ENCODE data around the gene DSCAM. TPM values are rescaled to one million over a fixed set of nuclear protein-coding genes. Genes with fewer than 3 reads are reported as not detected.

Gene DSCAM
- total and polyA plus RNA-seq, 2 experiments from 2014 or later: 0.07 TPM; not detected in 1

GRCh38 chr21:40436261-40436660 lies 410.7 kb downstream of the DSCAM start:
- no peaks in the 10 kb centered on the region for H3K27me3 Mint-ChIP-seq (ENCODE audit: insufficient read depth, low read depth, poor library complexity)

More at GRCh38 chr21:40436261-40436660, 410.7 kb downstream of the DSCAM start:
- Mint-ChIP-seq H3K4me1 (no peaks in the 10 kb centered on the region), H3K4me3 (no peak overlapping the region), H3K27ac (no peak overlapping the region), H3K36me3 (ENCODE audit: low read depth) (peaks cover 9% of the 10 kb centered on the region; the same call in 2 of the 3 replicates), H3K9me3 (peaks cover 62% of the 10 kb centered on the region)
- 0 out of 2 replicates have a peak, but pooled peaks cover 5% of the 10 kb centered on the region for H3K36me3 ChIP-seq (ENCODE audit: insufficient read depth)
- no peak overlapping the region for H3K27ac ChIP-seq (ENCODE audit: low read depth)
- ATAC-seq: no peak
- TF ChIP-seq CTCF (conservative IDR thresholded peaks at IDR 0.05; ENCODE audit: low read depth in 2 of 2) (no peak), ZNF462 (CRISPR knock-in tag; IDR thresholded peaks at IDR 0.05) (no peak), STAT1 (IDR thresholded peaks at IDR 0.05; ENCODE audit: unreplicated experiment) (no peak), JUNB (IDR thresholded peaks at IDR 0.05; ENCODE audit: unreplicated experiment) (no peak), NANOG (IDR thresholded peaks at IDR 0.05; ENCODE audit: borderline replicate concordance) (no peak), ZNF331 (CRISPR knock-in tag; IDR thresholded peaks at IDR 0.05; ENCODE audit: low read depth) (no peak), ZNF114 (CRISPR knock-in tag; IDR thresholded peaks at IDR 0.05) (no peak), POLR2AphosphoS5 (IDR thresholded peaks at IDR 0.05; ENCODE audit: low read depth) (no peak), CREB1 (CRISPR knock-in tag; IDR thresholded peaks at IDR 0.05; ENCODE audit: low read depth) (no peak), EZH2phosphoT487 (IDR thresholded peaks at IDR 0.05; ENCODE audit: unreplicated experiment) (no peak), REST (IDR thresholded peaks at IDR 0.05; ENCODE audit: unreplicated experiment) (no peak), ETS1 (IDR thresholded peaks at IDR 0.05) (no peak), EZH2 (IDR thresholded peaks at IDR 0.05; ENCODE audit: low read depth, unreplicated experiment) (no peak)
- no peaks in the 10 kb centered on the region for H3K9me2 ChIP-seq (ENCODE audit: insufficient read depth)
- no peaks in the 10 kb centered on the region for H3K79me2 ChIP-seq (replicated peaks; ENCODE audit: insufficient read depth)
- DNase-seq (ENCODE audit: low spot score): no peak
- H4K20me1 ChIP-seq (replicated peaks; ENCODE audit: insufficient read depth): no peaks in the 10 kb centered on the region
- H3K4me3 ChIP-seq: no peak overlapping the region
- H3F3A ChIP-seq (replicated peaks; ENCODE audit: low read depth): no peaks in the 10 kb centered on the region
- H2AFZ ChIP-seq: no peak overlapping the region
- no peaks in the 10 kb centered on the region for H3K4me1 ChIP-seq (ENCODE audit: insufficient read depth)
- H3K4me2 ChIP-seq: no peak overlapping the region
- no peaks in the 10 kb centered on the region for H3K27me3 ChIP-seq (ENCODE audit: insufficient read depth)

Data from GM23338 (cell line).